CD4-positive, alpha-beta memory T cell (primary cell): ENCODE results near the gene BRD1. TPM values are rescaled to one million over a fixed set of nuclear protein-coding genes. Genes with fewer than 3 reads are reported as not detected.
A peak's percentile ranks its signal among the peaks of the same experiment; 100 is the strongest.

Experiments
- CTCF ChIA-PET: fragments of 350-600 bp; sonication (Branson Sonifier 250); formaldehyde crosslinking; loops from one replicate; lab custom pipeline; 2021; ENCODE audit warnings: inconsistent platforms; ENCODE audit not compliant: partially characterized antibody; lab: Charles Lee
- POLR2A ChIA-PET: fragments of 350-600 bp; sonication (Branson Sonifier 250); formaldehyde crosslinking; loops from one replicate; lab custom pipeline; 2021; ENCODE audit not compliant: partially characterized antibody; lab: Charles Lee
- DNase-seq, 5 donors: peaks; one replicate each; pipeline versions ENCODE4 v3.0.0 to v3.0.0-alpha.2; 2020 to 2022; ENCODE audit warnings: mixed read lengths in 1 of 5
- H3K27ac ChIP-seq: one replicate; pipeline ENCODE4 v1.7.0; 2013; ENCODE audit warnings: low read depth, low read length
- H3K27me3 ChIP-seq: 2 replicates; pipeline ENCODE4 v1.7.0; 2013; ENCODE audit warnings: mild to moderate bottlenecking, low read length, moderate library complexity; ENCODE audit not compliant: insufficient read depth
- H3K36me3 ChIP-seq: 2 replicates; pipeline ENCODE4 v1.7.0; 2013; ENCODE audit warnings: mild to moderate bottlenecking, low read length, moderate library complexity; ENCODE audit not compliant: insufficient read depth
- H3K4me1 ChIP-seq: 2 replicates; pipeline ENCODE4 v1.7.0; 2013; ENCODE audit warnings: mild to moderate bottlenecking, low read length, moderate library complexity; ENCODE audit not compliant: insufficient read depth
- H3K4me3 ChIP-seq, 2 donors: one replicate each; pipeline ENCODE4 v1.7.0; 2013; ENCODE audit warnings: low read length in 2 of 2, mild to moderate bottlenecking in 1 of 2
- H3K9me3 ChIP-seq, 2 donors: one replicate each; pipeline ENCODE4 v1.7.0; 2013; ENCODE audit warnings: low read length in 2 of 2, control low read depth in 1 of 2; ENCODE audit not compliant: control insufficient read depth in 1 of 2
- H3K27ac Mint-ChIP-seq, 7 donors: one replicate each; pipeline ENCODE4 v1.8.0; 2020 to 2021; ENCODE audit warnings: mixed read lengths in 7 of 7, mild to moderate bottlenecking in 6 of 7, inconsistent platforms in 3 of 7, moderate library complexity in 3 of 7
- H3K27me3 Mint-ChIP-seq, 2 donors: one replicate each; pipeline ENCODE4 v1.8.0; 2020 to 2021; ENCODE audit warnings: mixed read lengths in 2 of 2
- H3K36me3 Mint-ChIP-seq, 2 donors: one replicate each; pipeline ENCODE4 v1.8.0; 2020 to 2021; ENCODE audit warnings: mixed read lengths in 2 of 2, inconsistent platforms in 1 of 2, mild to moderate bottlenecking in 1 of 2
- H3K4me1 Mint-ChIP-seq, 4 donors: one replicate each; pipeline ENCODE4 v1.8.0; 2020 to 2021; ENCODE audit warnings: mixed read lengths in 4 of 4, mild to moderate bottlenecking in 1 of 4
- H3K4me3 Mint-ChIP-seq, 8 donors: one replicate each; pipeline ENCODE4 v1.8.0; 2020 to 2021; ENCODE audit warnings: mixed read lengths in 8 of 8, mild to moderate bottlenecking in 7 of 8, moderate library complexity in 6 of 8, inconsistent platforms in 3 of 8
- H3K9me3 Mint-ChIP-seq, 8 donors: one replicate each; pipeline ENCODE4 v1.8.0; 2020 to 2021; ENCODE audit warnings: mixed read lengths in 8 of 8, mild to moderate bottlenecking in 5 of 8, inconsistent platforms in 3 of 8, moderate library complexity in 1 of 8
- intact Hi-C: fragments of 100-400 bp; cut with micrococcal nuclease; formaldehyde crosslinking; loops from one replicate; pipeline ENCODE4 v1.15.1; 2023
- polyA plus RNA-seq, 2 donors: library from polyadenylated mRNA; unstranded; fragments of 300-500 nt; fragmentation: Illumina TruSeq; gene quantifications; one replicate each; pipeline ENCODE4 v1.2.3, GENCODE V29; 2021
- total RNA-seq, 2 experiments: library from RNA; stranded (reverse); gene quantifications; one replicate each; pipeline ENCODE4 v1.2.3, GENCODE V29; 2021

Gene BRD1
- total and polyA plus RNA-seq, 4 experiments from 2014 or later: 0.94 to 88.1 (median 44.6) TPM

- DNase-seq: no peak
- Histone ChIP-seq H3K27ac (no peak overlapping the region), H3K4me1 (peaks cover 56% of the 10 kb centered on the region), H3K36me3 (no peaks in the 10 kb centered on the region), H3K4me3 (no peak overlapping the region), H3K9me3 (no peaks in the 10 kb centered on the region), H3K27me3 (no peaks in the 10 kb centered on the region)
- Mint-ChIP-seq H3K27me3 (no peaks in the 10 kb centered on the region), H3K4me3 (peak overlapping the region in 7 of 8 donors; percentile 45 to 72 (median 68)), H3K36me3 (peaks cover 45 to 48% of the 10 kb centered on the region in 2 donors), H3K4me1 (peaks cover 53 to 76% (median 68%) of the 10 kb centered on the region in 4 donors), H3K27ac (peak overlapping the region; percentile 81 to 95 (median 87)), H3K9me3 (peaks cover 0 to 37% (median 25%) of the 10 kb centered on the region in 8 donors)
- ChIA-PET POLR2A (interaction anchor here (1.0 to 5.9 kb wide), 4 partner anchors 10 to 30 kb away, joined by 3 to 39 read pairs (median 8); partner anchors contain the start of gene ZBED4), CTCF (interaction anchor here (1.8 to 2.1 kb wide), 2 partner anchors 43 to 102 kb away, joined by 4 read pairs; no protein-coding TSS in a partner anchor)
- intact Hi-C loops: no loop called here
These were observed 41.6 kb upstream of the BRD1 start for GRCh38 chr22:49869086-49869830.

- H3K4me1 ChIP-seq: peaks cover 57% of the 10 kb centered on the region
- H3K4me3 ChIP-seq: no peak overlapping the region
- DNase-seq: peak; percentile 64 to 78 (median 69)
- intact Hi-C loops: no loop called here
- no peaks in the 10 kb centered on the region for H3K9me3 ChIP-seq
- CTCF ChIA-PET: interaction anchor here (0.6 to 2.1 kb wide), 4 partner anchors 8 to 100 kb away, joined by 3 to 6 read pairs (median 4); no protein-coding TSS in a partner anchor
- H3K27me3 ChIP-seq: no peaks in the 10 kb centered on the region
- H3K4me1 Mint-ChIP-seq: peaks cover 55 to 77% (median 62%) of the 10 kb centered on the region in 4 donors
- H3K36me3 ChIP-seq: no peaks in the 10 kb centered on the region
- H3K36me3 Mint-ChIP-seq: peaks cover 36 to 39% of the 10 kb centered on the region in 2 donors
- peak overlapping the region; percentile 24 for H3K27ac ChIP-seq
- peak overlapping the region in 7 of 8 donors; percentile 52 to 79 (median 68) for H3K4me3 Mint-ChIP-seq
- no peaks in the 10 kb centered on the region for H3K27me3 Mint-ChIP-seq
- H3K27ac Mint-ChIP-seq: peak overlapping the region; percentile 83 to 96 (median 88)
- POLR2A ChIA-PET: interaction anchor here (0.6 to 5.9 kb wide), 8 partner anchors 12 to 95 kb away, joined by 3 to 39 read pairs (median 3); partner anchors contain the start of gene ZBED4
- H3K9me3 Mint-ChIP-seq: peaks cover 0 to 37% (median 25%) of the 10 kb centered on the region in 8 donors
These were observed 39.9 kb upstream of the BRD1 start for GRCh38 chr22:49867303-49868265.

GRCh38 chr22:49866646-49867045 lies 39.0 kb upstream of the BRD1 start:
- Mint-ChIP-seq H3K4me1 (peaks cover 53 to 77% (median 63%) of the 10 kb centered on the region in 4 donors), H3K36me3 (peaks cover 36 to 39% of the 10 kb centered on the region in 2 donors), H3K4me3 (peak overlapping the region in 7 of 8 donors; percentile 15 to 79 (median 70)), H3K27ac (peak overlapping the region; percentile 57 to 96 (median 87)), H3K27me3 (no peaks in the 10 kb centered on the region), H3K9me3 (peaks cover 0 to 37% (median 25%) of the 10 kb centered on the region in 8 donors)
- Histone ChIP-seq H3K36me3 (no peaks in the 10 kb centered on the region), H3K27me3 (no peaks in the 10 kb centered on the region), H3K27ac (no peak overlapping the region), H3K4me1 (peaks cover 57% of the 10 kb centered on the region), H3K4me3 (no peak overlapping the region), H3K9me3 (no peaks in the 10 kb centered on the region)
- POLR2A ChIA-PET: interaction anchor here (0.6 to 5.9 kb wide), 2 partner anchors 11 to 99 kb away, joined by 3 to 39 read pairs; partner anchors contain the start of gene ZBED4
- CTCF ChIA-PET: no interaction called here
- DNase-seq: no peak
- intact Hi-C loops: no loop called here

GRCh38 chr22:49866134-49866533 lies 38.5 kb upstream of the BRD1 start:
- Histone ChIP-seq H3K9me3 (no peaks in the 10 kb centered on the region), H3K36me3 (no peaks in the 10 kb centered on the region), H3K4me1 (peaks cover 58% of the 10 kb centered on the region), H3K4me3 (no peak overlapping the region), H3K27ac (no peak overlapping the region), H3K27me3 (no peaks in the 10 kb centered on the region)
- peaks cover 0 to 37% (median 25%) of the 10 kb centered on the region in 8 donors for H3K9me3 Mint-ChIP-seq
- intact Hi-C loops: no loop called here
- ChIA-PET POLR2A (no interaction called here), CTCF (no interaction called here)
- H3K4me1 Mint-ChIP-seq: peaks cover 54 to 82% (median 66%) of the 10 kb centered on the region in 4 donors
- H3K4me3 Mint-ChIP-seq: peak overlapping the region in 3 of 8 donors; percentile 29 to 78 (median 58)
- H3K27me3 Mint-ChIP-seq: no peaks in the 10 kb centered on the region
- no peak for DNase-seq
- peaks cover 36 to 39% of the 10 kb centered on the region in 2 donors for H3K36me3 Mint-ChIP-seq
- peak overlapping the region; percentile 11 to 95 (median 83) for H3K27ac Mint-ChIP-seq

- POLR2A ChIA-PET: no interaction called here
- Histone ChIP-seq H3K4me1 (peaks cover 50% of the 10 kb centered on the region), H3K36me3 (no peaks in the 10 kb centered on the region), H3K4me3 (no peak overlapping the region), H3K27me3 (no peaks in the 10 kb centered on the region), H3K9me3 (no peaks in the 10 kb centered on the region), H3K27ac (no peak overlapping the region)
- Mint-ChIP-seq H3K4me1 (peaks cover 50 to 78% (median 63%) of the 10 kb centered on the region in 4 donors), H3K9me3 (peaks cover 0 to 34% (median 23%) of the 10 kb centered on the region in 8 donors), H3K27ac (peak overlapping the region in 1 of 7 donors; percentile 15), H3K27me3 (no peaks in the 10 kb centered on the region), H3K4me3 (no peak overlapping the region), H3K36me3 (peaks cover 34 to 35% of the 10 kb centered on the region in 2 donors)
- DNase-seq: no peak
- CTCF ChIA-PET: no interaction called here
- intact Hi-C loops: no loop called here
These were observed 37.5 kb upstream of the BRD1 start for GRCh38 chr22:49865156-49865555.

GRCh38 chr22:49863931-49864330 lies 36.3 kb upstream of the BRD1 start:
- no peak overlapping the region for H3K4me3 ChIP-seq
- Mint-ChIP-seq H3K27me3 (no peaks in the 10 kb centered on the region), H3K27ac (peak overlapping the region; percentile 17 to 88 (median 68)), H3K9me3 (peaks cover 0 to 24% (median 19%) of the 10 kb centered on the region in 8 donors), H3K4me1 (peaks cover 40 to 72% (median 54%) of the 10 kb centered on the region in 4 donors), H3K4me3 (peak overlapping the region in 3 of 8 donors; percentile 47 to 61 (median 49)), H3K36me3 (peaks cover 24 to 29% of the 10 kb centered on the region in 2 donors)
- ChIA-PET POLR2A (interaction anchor here (1.2 kb wide), 1 partner anchor 10 kb away, joined by 4 read pairs; the partner anchor contains the start of gene ZBED4), CTCF (no interaction called here)
- H3K9me3 ChIP-seq: no peaks in the 10 kb centered on the region
- intact Hi-C loops: no loop called here
- no peaks in the 10 kb centered on the region for H3K27me3 ChIP-seq
- DNase-seq: no peak
- peaks cover 40% of the 10 kb centered on the region for H3K4me1 ChIP-seq
- no peaks in the 10 kb centered on the region for H3K36me3 ChIP-seq
- no peak overlapping the region for H3K27ac ChIP-seq
